Stimulated activated CD8-positive, alpha-beta memory T cell treated with anti-CD3 and anti-CD28 coated beads, Interleukin-15, amount 100 ng/mL, for 48 hours (primary cell): ENCODE measurements around the gene MCU.
"Not testable (repeated sequence)": the region's sequence is repeated elsewhere in the genome, so short reads cannot be mapped to it uniquely, and the experiment has no call there.

ENCODE experiments used
- DNase-seq, 2 donors: peaks; one replicate each; pipeline ENCODE4 v3.0.0-alpha.2; 2020; ENCODE audit warnings: low read depth in 2 of 2

The MCU gene

DNA sequence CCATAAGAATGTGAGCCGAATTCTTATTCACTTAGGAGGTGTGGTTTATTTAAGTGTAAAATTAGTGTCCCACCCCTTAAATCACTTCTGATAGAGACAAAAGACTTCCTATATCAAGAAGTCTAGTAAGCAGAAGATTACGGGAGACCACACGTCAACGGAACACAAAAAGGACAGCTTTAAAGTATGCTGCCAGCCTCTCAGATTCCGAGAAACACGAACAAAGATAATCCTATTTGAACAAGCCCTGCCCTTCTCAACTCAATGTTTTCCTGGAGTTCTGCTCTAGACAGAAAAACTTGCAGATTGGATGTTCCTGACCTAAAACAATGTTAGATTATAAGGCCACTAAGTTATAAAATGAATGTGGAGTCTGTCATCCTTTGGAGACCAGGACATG, 4.9 kb upstream of the MCU start:
- no peak for DNase-seq

GRCh38 chr10:72688208-72688651, 3.7 kb upstream of the MCU start:
- no peak for DNase-seq

GRCh38 chr10:72689660-72690059, 2.3 kb upstream of the MCU start:
- DNase-seq: no peak

DNA sequence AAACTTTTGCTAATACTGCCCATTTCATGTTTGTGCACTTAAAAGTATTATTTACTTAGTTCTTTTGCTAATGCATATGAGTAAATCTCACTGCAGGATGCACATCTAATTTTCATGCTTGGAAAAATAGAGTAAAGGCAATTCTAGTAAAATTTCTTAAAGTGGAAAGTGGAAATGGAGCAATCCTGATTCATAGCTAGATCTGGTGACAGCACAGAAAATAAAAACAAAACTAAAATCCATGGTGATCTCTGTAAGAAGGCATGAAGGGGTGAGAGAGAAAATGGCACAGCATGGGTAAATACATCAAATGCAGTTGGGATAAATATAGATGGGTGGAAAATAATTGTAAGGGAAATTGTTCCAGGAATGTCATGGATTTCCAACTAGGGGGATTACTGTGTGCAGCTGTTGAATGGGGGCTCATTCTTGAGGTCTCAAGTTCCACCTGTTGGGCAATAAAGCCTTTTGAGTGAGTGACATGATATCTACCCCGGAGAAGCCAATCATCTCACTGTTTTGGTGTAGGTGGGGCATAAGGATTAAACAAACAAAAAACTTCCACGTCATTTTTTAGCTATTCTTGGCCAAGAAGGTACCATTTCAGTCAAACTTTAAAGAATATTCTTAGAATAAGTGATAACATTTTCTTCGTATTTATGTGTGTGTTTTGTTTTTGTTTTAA, 1.7 kb upstream of the MCU start:
- no peak for DNase-seq

- DNase-seq: no peak
Measured at GRCh38 chr10:72691470-72691862, 477 bp upstream of the MCU start.

- DNase-seq: no peak
Measured at GRCh38 chr10:72692744-72692993, 726 bp downstream of the MCU start.

DNA sequence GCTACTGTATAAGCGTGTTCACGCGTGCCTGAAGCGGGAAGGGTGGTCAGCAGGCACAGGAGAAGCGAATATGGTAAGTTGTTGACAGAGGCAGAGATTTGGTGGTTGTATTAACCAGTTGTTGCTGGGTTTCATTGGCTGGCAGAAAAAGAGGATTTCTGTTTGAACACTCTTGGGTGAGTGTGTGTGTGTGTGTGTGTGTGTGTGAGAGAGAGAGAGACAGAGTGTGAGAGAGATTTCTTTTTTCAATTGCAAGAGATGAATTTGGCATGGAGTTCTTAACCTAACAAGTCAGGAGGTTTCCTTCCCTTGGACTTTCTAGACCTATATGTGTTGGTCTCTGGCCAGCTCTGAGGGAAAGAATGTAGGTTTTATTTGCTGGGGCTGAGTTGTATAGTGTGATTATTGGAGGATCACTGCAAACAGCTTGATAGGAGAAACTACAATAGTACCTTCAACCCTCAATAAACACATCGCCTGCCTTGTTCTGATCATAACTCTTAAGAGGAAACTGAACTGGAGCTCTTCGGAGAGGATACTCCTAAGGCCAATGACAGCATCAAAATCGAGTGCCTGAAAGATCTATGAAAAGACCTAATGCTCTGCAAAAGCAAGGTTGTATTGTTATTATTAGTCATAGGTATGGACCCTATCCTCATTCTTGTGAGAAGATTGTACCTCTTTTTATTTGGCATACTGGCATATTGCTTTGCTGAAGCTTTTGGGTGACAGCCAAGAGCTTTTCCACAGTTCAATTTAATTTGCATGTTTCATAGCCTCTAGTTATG, 1.2 kb downstream of the MCU start:
- no peak for DNase-seq

- DNase-seq: no peak
Measured at GRCh38 chr10:72694476-72695369, 2.8 kb downstream of the MCU start.

DNA sequence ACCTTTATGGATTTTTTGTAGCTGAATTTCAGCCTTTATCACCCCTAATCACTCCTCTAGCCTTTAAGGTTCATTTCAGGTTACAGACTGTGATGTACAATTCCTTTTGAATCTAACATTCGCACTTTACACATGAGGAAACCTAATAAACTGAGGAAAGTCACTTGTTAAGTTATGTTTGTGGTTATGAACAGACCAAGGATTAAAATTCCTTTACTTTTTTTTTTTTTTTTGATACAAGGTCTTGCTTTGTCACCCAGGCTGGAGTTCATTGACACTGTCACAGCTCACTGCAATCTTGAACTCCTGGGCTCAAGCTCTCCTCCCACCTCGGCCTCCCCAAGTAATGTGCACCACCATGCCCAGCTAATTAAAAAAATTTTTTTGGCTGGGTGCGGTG, 3.6 kb downstream of the MCU start:
- no peak for DNase-seq

- no peak for DNase-seq
Measured at GRCh38 chr10:72697716-72698115, 5.8 kb downstream of the MCU start.

- DNase-seq: not testable (repeated sequence)
Measured at GRCh38 chr10:72702465-72702864, 10.5 kb downstream of the MCU start.

GRCh38 chr10:72702868-72703581, 11.1 kb downstream of the MCU start:
- DNase-seq: no peak

- no peak for DNase-seq
Measured at GRCh38 chr10:72704117-72704516, 12.2 kb downstream of the MCU start.

DNA sequence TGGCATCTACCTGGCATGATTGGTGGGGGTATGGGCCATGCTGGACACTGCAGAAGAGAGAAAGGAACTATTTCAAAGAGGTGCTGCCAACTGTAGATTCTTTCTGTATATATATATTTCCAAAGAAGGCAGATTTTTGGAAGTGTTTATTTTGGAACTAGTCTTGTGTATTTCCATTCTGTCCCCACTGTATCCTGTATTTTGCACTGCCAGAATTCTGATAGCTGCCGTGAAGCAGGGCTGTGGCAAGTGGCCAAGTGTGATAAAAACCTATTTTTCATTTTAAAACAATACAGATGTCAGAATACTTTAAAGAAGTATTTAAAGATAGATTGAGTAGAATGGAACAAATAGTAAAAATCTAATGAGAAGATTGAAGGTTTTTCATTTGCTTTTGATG, 17.1 kb downstream of the MCU start:
- DNase-seq: no peak

GRCh38 chr10:72712136-72712535, 20.2 kb downstream of the MCU start:
- no peak for DNase-seq

DNA sequence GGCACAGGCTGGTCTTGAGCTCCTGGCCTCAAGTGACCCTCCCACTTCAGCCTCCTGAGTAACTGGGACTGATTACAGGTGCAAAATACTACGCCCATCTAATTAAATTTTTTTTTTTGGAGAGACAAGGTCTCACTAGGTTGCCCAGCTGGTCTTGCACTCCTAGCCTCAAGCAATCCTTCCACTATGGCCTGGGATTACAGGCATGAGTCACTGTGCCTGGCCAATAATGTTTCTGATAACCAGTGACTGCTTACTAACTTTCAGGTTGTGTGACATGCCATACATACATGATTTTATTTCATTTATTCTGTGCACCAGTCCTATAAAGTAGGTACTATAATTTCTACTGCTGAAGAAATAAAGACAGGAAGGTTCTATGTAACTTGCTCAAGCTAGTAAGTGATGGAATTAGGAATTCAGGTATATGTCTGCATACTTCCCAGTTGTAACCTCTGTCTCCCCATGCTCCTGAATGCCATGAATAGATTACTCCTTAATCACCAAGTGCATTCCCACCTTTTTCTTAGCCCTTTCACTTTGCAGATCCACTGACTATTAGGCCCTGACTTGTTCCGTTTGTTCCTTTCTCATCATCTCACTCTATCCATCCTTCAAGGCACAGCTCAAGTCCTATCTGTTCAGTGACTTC, 28.1 kb downstream of the MCU start:
- no peak for DNase-seq

GRCh38 chr10:72720814-72721660, 29.1 kb downstream of the MCU start:
- DNase-seq: no peak

DNA sequence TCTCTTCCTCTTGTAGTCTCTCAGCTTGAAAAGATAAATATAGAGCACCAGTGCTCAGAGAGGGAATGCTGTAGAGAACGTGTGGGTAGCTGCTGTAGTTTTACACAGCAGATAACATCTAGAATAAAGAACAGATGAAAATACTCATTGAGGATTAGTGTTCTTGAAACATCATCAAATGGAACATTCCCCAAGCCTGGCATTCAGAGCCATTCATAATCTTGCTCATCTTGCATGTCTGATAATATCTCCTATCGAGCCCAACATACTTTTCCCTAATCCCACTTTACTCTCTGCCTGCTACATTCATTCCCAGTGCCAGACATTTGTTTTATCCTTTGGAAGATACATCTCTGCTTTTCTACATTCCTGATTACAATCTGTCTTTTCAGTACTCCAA, 35.2 kb downstream of the MCU start:
- DNase-seq: no peak

DNA sequence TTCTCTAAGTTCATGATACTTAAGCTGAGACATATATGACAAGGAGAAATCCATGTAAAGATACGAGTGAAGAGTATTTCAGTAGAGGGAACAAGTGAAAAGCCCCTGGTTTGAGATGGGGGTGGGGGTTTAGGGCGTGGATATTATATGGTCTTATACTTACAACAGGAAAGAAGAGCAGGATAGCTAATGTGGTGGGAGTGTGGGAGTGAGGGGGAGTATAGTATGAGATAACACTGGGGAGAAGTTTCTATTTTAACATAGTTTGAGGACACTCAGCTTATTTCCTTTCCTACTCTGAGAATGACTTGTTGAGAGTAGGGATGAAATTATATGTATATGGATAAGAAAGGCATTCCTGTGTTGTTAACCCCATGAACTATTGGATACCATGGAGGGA, 36.5 kb downstream of the MCU start:
- DNase-seq: no peak

GRCh38 chr10:72729528-72729927, 37.6 kb downstream of the MCU start:
- no peak for DNase-seq

DNA sequence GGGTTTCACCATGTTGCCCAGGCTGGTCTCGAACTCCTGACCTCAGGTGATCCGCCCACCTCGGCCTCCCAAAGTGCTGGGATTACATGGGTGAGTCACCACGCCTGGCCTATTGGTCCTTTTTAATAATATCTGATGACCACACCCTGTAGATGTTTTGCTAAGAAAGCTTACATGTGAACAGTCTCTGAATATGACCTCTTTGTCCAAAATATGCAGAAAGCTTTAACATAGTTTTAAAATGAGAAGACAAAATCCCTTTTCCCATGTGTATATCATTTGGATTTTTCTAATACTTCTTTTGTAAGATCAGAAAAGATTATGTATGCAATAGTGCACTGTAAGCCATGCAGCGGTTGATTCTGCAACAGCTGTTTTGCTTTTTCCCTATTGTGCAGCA, 38.5 kb downstream of the MCU start:
- DNase-seq: no peak
